Mesothelial cell of epicardium (in vitro differentiated cells): ENCODE measurements around the gene FUT8. TPM values are rescaled to one million over a fixed set of nuclear protein-coding genes. Genes with fewer than 3 reads are reported as not detected.

Source experiments
- DNase-seq, 2 experiments: peaks; one replicate each; pipeline ENCODE4 v3.0.0; 2021; ENCODE audit warnings: low spot score in 2 of 2; ENCODE audit not compliant: unreplicated experiment in 2 of 2
- H3K27ac Mint-ChIP-seq: 2 replicates; pipeline ENCODE4 v1.8.0; 2021; ENCODE audit warnings: mixed read lengths
- H3K27me3 Mint-ChIP-seq: 2 replicates; pipeline ENCODE4 v1.8.0; 2021; ENCODE audit warnings: low read depth, mixed read lengths
- H3K36me3 Mint-ChIP-seq: 2 replicates; pipeline ENCODE4 v1.8.0; 2021; ENCODE audit warnings: mixed read lengths
- H3K4me1 Mint-ChIP-seq: 2 replicates; pipeline ENCODE4 v1.8.0; 2021; ENCODE audit warnings: mixed read lengths
- H3K4me3 Mint-ChIP-seq: 2 replicates; pipeline ENCODE4 v1.8.0; 2021; ENCODE audit warnings: mild to moderate bottlenecking, moderate library complexity, mixed read lengths
- H3K9me3 Mint-ChIP-seq: 2 replicates; pipeline ENCODE4 v1.8.0; 2021; ENCODE audit warnings: mixed read lengths
- CTCF ChIP-seq: fragments of 200-600 bp; sonication (generic); IDR thresholded peaks from one replicate; pipeline ENCODE4 v1.5.0; 2021; ENCODE audit warnings: antibody characterized with exemption; ENCODE audit not compliant: unreplicated experiment
- total RNA-seq: library from RNA; stranded (reverse); gene quantifications from 3 replicates; pipeline ENCODE4 v1.2.1, GENCODE V29; 2021

Gene FUT8
- total RNA-seq, 1 donor from 2014 or later, result 49.4 TPM

DNA sequence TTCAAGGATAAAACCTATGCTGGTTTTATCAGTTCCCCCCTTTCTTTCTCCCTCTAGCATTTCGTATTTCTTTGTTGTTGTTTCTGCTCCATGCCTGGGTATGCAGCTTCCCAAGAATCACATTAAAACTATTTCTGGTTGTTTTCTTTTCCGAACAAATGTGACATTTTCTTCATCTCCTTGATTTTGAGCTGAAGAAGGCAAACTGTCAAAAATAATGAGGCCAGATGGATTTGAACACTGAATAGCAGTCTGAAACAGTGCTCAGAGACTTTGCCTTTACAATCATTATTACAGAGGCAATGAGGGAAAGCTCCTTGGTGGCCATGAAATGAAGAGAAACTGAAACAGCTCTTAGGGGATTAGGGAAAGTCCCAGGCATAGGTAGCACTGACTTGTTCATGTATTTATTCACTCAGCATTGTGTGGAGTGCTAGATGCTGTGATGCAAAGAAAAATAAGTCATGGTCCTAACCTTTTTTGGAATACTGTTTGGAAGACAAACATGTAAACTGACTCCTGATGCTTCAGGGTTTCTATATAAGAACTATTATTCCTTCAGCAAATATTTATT, 319.5 kb downstream of the FUT8 start:
- H3K36me3 Mint-ChIP-seq, result peaks cover 11% of the 10 kb centered on the region
- H3K9me3 Mint-ChIP-seq, result peaks cover 8% of the 10 kb centered on the region
- H3K27ac Mint-ChIP-seq, result no peak overlapping the region
- no peak for DNase-seq
- no peaks in the 10 kb centered on the region for H3K4me1 Mint-ChIP-seq
- H3K27me3 Mint-ChIP-seq, result no peaks in the 10 kb centered on the region
- H3K4me3 Mint-ChIP-seq, result no peak overlapping the region
- TF ChIP-seq CTCF, result no peak

- Mint-ChIP-seq H3K4me1 (peaks cover 3% of the 10 kb centered on the region), H3K27ac (no peak overlapping the region), H3K4me3 (no peak overlapping the region), H3K27me3 (no peaks in the 10 kb centered on the region), H3K36me3 (peaks cover 3% of the 10 kb centered on the region), H3K9me3 (no peaks in the 10 kb centered on the region)
- DNase-seq, result no peak
- no peak for TF ChIP-seq CTCF
Measured at GRCh38 chr14:65738339-65738738, 325.8 kb downstream of the FUT8 start.

DNA sequence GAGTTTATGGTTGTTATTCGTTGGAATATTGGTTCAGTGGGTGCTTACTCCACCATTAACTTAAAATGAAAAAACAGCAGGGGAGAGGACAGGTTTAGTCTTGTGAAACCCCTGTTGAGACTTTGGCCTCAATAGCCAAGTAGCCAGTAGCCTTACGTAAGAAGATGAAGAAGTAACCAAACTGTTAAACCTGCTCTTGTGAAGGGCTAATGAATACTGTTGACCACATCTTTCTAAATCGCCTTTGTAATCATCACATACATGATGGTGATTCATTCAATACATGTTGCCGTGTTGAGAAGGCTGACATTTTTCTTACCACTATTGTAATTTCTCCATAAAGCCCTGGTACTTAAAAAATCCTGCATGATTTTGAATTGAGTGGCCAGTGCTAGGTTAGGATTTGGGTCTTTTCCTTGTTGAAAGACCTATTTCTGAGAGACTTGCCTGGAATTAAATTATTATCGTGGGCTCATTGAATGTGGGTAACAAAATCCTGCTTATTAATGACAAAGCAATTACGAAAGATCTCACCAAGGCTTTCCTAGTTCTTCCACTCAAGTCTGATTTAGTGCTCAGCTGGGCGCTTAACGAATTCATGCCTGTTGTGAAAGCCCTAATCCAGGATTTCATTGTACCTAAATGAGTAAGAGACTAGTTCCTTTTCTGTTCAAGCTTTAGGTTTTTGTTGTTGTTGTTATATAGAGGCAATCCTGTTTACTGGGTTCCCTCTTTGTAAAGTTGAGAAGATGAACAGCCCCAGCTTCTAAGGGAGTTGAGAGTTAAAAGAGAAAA, 333.1 kb downstream of the FUT8 start:
- TF ChIP-seq CTCF, result no peak

DNA sequence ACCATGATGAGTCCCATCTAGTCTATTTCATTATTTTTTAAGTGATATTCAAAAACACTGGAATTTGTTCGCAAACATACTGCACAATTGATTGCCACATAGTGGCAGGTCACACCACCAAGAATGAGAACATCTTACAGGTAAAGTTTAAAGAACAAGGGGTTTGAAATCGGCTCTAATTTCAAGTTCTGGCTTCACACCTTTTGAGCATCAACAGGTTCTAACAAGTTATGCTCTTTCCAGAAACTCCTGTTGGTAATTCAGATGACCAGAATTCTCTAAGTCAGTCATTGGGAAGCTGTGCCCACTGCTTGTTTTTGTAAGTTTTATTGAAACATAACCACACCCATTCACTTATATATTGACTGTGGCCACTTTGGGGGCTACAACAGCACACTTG, 336.3 kb downstream of the FUT8 start:
- no peak for TF ChIP-seq CTCF
- Mint-ChIP-seq H3K36me3 (no peaks in the 10 kb centered on the region), H3K27ac (no peak overlapping the region), H3K4me3 (no peak overlapping the region), H3K27me3 (no peaks in the 10 kb centered on the region), H3K4me1 (no peaks in the 10 kb centered on the region), H3K9me3 (peaks cover 9% of the 10 kb centered on the region)
- DNase-seq, result no peak

More for the DNA sequence above, 333.1 kb downstream of the FUT8 start:
- Mint-ChIP-seq H3K4me1 (no peaks in the 10 kb centered on the region), H3K27me3 (no peaks in the 10 kb centered on the region), H3K9me3 (peaks cover 9% of the 10 kb centered on the region), H3K27ac (no peak overlapping the region), H3K4me3 (no peak overlapping the region), H3K36me3 (peaks cover 3% of the 10 kb centered on the region)
- no peak for DNase-seq

DNA sequence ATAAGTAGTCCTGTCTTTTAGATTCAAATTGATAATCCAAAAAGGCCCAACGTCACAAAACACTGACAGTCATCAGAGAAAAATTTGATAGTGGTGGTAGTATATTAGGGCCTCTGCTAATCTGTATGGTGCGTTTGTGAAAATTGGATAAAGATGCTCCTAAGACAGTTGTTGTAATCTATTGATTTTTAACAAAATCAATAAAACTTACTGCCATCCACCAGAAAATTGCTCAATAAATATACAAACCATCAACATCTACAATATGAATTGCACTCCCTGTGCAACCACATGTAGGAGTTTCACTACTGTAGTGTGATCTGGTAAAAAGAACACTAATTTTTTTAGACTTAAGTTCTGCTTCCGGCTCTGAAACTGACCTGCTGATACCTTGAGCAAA, 336.8 kb downstream of the FUT8 start:
- no peaks in the 10 kb centered on the region for H3K4me1 Mint-ChIP-seq
- H3K4me3 Mint-ChIP-seq, result no peak overlapping the region
- H3K36me3 Mint-ChIP-seq, result no peaks in the 10 kb centered on the region
- DNase-seq, result no peak
- no peaks in the 10 kb centered on the region for H3K27me3 Mint-ChIP-seq
- no peak for TF ChIP-seq CTCF
- peaks cover 9% of the 10 kb centered on the region for H3K9me3 Mint-ChIP-seq
- H3K27ac Mint-ChIP-seq, result no peak overlapping the region
